Measurements from ENCODE around the gene COL26A1. TPM values are rescaled to one million over a fixed set of nuclear protein-coding genes. Genes with fewer than 3 reads are reported as not detected.

The COL26A1 gene
- total RNA-seq, 1 experiment from 2014 or later: 0.20 TPM

DNA sequence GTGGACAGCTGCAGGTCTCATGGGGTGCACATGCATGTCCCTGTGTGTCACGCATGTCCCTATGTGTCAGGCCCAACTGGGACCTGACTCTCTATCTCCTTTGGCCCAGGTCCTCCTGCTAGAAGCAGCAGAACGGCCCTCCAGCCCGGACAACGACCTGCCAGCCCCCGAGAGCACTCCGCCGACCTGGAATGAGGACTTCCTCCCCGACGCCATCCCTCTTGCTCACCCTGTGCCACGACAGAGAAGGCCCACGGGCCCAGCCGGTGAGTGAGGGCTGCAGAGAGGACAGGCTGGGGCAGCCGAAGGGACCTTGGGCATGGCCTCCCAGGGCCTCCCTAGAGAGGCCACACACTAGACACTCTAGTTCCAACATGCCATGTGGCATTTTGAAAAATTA is 177.1 kb downstream of the COL26A1 start:
- Histone ChIP-seq H3K27me3 (ENCODE audit: insufficient read depth, low read depth) (no peaks in the 10 kb centered on the region), H3K9me3 (ENCODE audit: insufficient read depth, low read depth) (no peaks in the 10 kb centered on the region), H3K27ac (no peak overlapping the region), H2AFZ (no peak overlapping the region), H3K9me2 (ENCODE audit: insufficient read depth) (no peaks in the 10 kb centered on the region), H3K79me2 (ENCODE audit: low read depth) (no peaks in the 10 kb centered on the region), H3K4me3 (no peak overlapping the region), H3K4me1 (replicated peaks; ENCODE audit: insufficient read depth) (no peaks in the 10 kb centered on the region), H4K20me1 (ENCODE audit: insufficient read depth) (0 out of 2 replicates have a peak, but pooled peaks cover 3% of the 10 kb centered on the region), H3K36me3 (ENCODE audit: low read depth) (no peaks in the 10 kb centered on the region), H3F3A (ENCODE audit: insufficient read depth, low read depth) (no peaks in the 10 kb centered on the region; the same call in 1 of the 2 replicates), H3K4me2 (no peak overlapping the region)
- intact Hi-C loops (cut with micrococcal nuclease; ENCODE audit: unreplicated experiment): loop anchor here (10.0 kb wide), 1 partner anchor 645 kb away; the partner anchor contains the start of gene ACHE
- ChIA-PET CTCF (interaction anchor here (1.1 kb wide), 1 partner anchor 705 kb away, joined by 3 read pairs; no protein-coding TSS in a partner anchor), POLR2A (ENCODE audit: unreplicated experiment) (no interaction called here)
- BruUV-seq (replicated peaks): no TSS peak
- DNase-seq: no peak
- no peak for TF ChIP-seq EZH2 (IDR thresholded peaks at IDR 0.05; ENCODE audit: low read depth)
- TF ChIP-seq, protein P1, sequence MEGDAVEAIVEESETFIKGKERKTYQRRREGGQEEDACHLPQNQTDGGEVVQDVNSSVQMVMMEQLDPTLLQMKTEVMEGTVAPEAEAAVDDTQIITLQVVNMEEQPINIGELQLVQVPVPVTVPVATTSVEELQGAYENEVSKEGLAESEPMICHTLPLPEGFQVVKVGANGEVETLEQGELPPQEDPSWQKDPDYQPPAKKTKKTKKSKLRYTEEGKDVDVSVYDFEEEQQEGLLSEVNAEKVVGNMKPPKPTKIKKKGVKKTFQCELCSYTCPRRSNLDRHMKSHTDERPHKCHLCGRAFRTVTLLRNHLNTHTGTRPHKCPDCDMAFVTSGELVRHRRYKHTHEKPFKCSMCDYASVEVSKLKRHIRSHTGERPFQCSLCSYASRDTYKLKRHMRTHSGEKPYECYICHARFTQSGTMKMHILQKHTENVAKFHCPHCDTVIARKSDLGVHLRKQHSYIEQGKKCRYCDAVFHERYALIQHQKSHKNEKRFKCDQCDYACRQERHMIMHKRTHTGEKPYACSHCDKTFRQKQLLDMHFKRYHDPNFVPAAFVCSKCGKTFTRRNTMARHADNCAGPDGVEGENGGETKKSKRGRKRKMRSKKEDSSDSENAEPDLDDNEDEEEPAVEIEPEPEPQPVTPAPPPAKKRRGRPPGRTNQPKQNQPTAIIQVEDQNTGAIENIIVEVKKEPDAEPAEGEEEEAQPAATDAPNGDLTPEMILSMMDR (conservative IDR thresholded peaks at IDR 0.05): no peak

DNA sequence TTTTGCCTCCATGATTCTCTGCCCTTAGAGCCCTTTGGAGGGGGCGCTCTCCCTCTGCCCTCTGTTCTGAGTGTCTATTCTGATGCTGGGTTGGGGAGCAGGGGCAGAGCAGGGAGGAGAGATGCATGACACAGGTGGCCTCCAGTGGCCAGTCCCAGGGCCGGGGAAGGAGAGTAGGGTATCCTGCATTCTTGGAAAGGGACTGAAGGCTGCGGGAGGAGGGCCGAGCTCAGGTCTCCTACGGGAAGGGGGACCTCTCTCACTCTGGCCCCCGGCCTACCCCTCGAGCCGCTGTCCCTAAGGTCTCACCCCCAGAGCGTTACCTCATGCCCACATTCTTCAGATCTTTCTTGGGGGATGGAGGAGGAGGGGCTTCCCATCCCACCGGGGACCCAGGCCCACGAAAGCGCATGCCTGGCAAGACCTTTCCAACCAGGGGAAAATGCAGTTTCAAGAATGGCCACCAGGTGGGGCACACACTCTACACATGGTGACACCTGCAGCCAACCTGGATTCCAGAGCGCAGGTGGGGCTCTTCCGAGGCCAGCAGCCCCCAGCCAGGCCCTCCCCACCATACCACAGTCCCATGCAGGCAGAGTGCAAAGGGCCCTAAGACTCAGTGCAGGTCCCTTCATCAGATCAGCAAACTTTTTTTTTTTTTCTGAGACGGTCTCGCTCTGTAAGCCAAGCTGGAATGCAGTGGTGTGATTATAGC is 180.0 kb downstream of the COL26A1 start:
- Histone ChIP-seq H3K4me2 (peak overlapping the region; percentile 32; the same call in 1 of the 2 replicates), H3K36me3 (ENCODE audit: low read depth) (no peaks in the 10 kb centered on the region), H3F3A (ENCODE audit: insufficient read depth, low read depth) (no peaks in the 10 kb centered on the region), H3K27ac (no peak overlapping the region), H4K20me1 (ENCODE audit: insufficient read depth) (0 out of 2 replicates have a peak, but pooled peaks cover 3% of the 10 kb centered on the region), H2AFZ (no peak overlapping the region), H3K4me1 (replicated peaks; ENCODE audit: insufficient read depth) (no peaks in the 10 kb centered on the region), H3K79me2 (ENCODE audit: low read depth) (no peaks in the 10 kb centered on the region), H3K4me3 (no peak overlapping the region), H3K27me3 (ENCODE audit: insufficient read depth, low read depth) (no peaks in the 10 kb centered on the region), H3K9me2 (ENCODE audit: insufficient read depth) (no peaks in the 10 kb centered on the region), H3K9me3 (ENCODE audit: insufficient read depth, low read depth) (no peaks in the 10 kb centered on the region)
- no peak for TF ChIP-seq EZH2 (IDR thresholded peaks at IDR 0.05; ENCODE audit: low read depth)
- TF ChIP-seq, protein P1 (conservative IDR thresholded peaks at IDR 0.05): peak; percentile 98
- peak in 1 of 2 experiments; percentile 77 for DNase-seq
- CTCF ChIA-PET: interaction anchor here (0.6 to 1.8 kb wide), 15 partner anchors 9 to 821 kb away, joined by 3 to 8 read pairs (median 4); no protein-coding TSS in a partner anchor
- POLR2A ChIA-PET (ENCODE audit: unreplicated experiment): interaction anchor here (0.5 to 0.6 kb wide), 2 partner anchors 190 to 611 kb away, joined by 5 to 8 read pairs; no protein-coding TSS in a partner anchor
- BruUV-seq (replicated peaks): no TSS peak
- intact Hi-C loops (cut with micrococcal nuclease; ENCODE audit: unreplicated experiment): loop anchor here (1.0 to 2.0 kb wide), 4 partner anchors 146 to 730 kb away; no protein-coding TSS in a partner anchor

DNA sequence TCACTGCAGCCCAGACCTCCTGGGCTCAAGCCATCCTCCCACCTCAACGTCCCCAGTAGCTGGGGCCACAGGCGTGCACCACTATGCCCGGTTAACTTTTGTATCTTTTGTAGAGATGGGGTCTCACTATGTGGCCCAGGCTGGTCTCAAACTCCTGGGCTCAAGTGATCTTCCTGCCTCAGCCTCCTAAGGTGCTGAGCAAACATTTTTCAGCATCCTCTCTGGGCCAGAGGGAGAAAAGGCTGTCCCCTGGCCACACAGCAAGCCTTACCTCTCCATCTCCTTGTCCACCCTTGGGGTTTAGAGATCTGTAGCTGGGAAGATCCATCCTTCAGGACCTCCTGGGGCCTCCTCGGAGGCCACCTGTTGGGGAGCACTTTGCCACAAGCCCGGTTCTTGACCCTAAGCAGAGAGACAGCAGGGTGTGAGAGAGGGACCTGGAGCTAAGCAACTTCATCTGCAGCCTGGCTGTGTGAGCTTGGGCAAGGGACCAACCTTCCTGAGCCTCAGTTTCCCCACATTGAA is 180.6 kb downstream of the COL26A1 start:
- Histone ChIP-seq H3K27me3 (ENCODE audit: insufficient read depth, low read depth) (no peaks in the 10 kb centered on the region), H3K27ac (no peak overlapping the region), H3K4me3 (no peak overlapping the region), H3F3A (ENCODE audit: insufficient read depth, low read depth) (no peaks in the 10 kb centered on the region), H3K4me2 (no peak overlapping the region), H3K9me3 (ENCODE audit: insufficient read depth, low read depth) (no peaks in the 10 kb centered on the region), H2AFZ (no peak overlapping the region), H3K9me2 (ENCODE audit: insufficient read depth) (no peaks in the 10 kb centered on the region), H3K79me2 (ENCODE audit: low read depth) (no peaks in the 10 kb centered on the region), H4K20me1 (ENCODE audit: insufficient read depth) (0 out of 2 replicates have a peak, but pooled peaks cover 3% of the 10 kb centered on the region), H3K36me3 (ENCODE audit: low read depth) (no peaks in the 10 kb centered on the region), H3K4me1 (replicated peaks; ENCODE audit: insufficient read depth) (no peaks in the 10 kb centered on the region)
- DNase-seq: no peak
- POLR2A ChIA-PET (ENCODE audit: unreplicated experiment): interaction anchor here (0.5 to 0.6 kb wide), 2 partner anchors 190 to 610 kb away, joined by 5 to 8 read pairs; no protein-coding TSS in a partner anchor
- intact Hi-C loops (cut with micrococcal nuclease; ENCODE audit: unreplicated experiment): loop anchor here (1.0 to 2.0 kb wide), 3 partner anchors 145 to 729 kb away; no protein-coding TSS in a partner anchor
- TF ChIP-seq EZH2 (IDR thresholded peaks at IDR 0.05; ENCODE audit: low read depth): no peak
- TF ChIP-seq, protein P1 (conservative IDR thresholded peaks at IDR 0.05): no peak
- CTCF ChIA-PET: interaction anchor here (0.6 to 1.8 kb wide), 13 partner anchors 9 to 820 kb away, joined by 3 to 8 read pairs (median 4); no protein-coding TSS in a partner anchor
- BruUV-seq (replicated peaks): no TSS peak

Data from PC-9 (cell line).